ENCODE data around the gene ABHD17C. TPM values are rescaled to one million over a fixed set of nuclear protein-coding genes. Genes with fewer than 3 reads are reported as not detected.

The ABHD17C gene
- total RNA-seq, 1 donor = 15.5 TPM

DNA sequence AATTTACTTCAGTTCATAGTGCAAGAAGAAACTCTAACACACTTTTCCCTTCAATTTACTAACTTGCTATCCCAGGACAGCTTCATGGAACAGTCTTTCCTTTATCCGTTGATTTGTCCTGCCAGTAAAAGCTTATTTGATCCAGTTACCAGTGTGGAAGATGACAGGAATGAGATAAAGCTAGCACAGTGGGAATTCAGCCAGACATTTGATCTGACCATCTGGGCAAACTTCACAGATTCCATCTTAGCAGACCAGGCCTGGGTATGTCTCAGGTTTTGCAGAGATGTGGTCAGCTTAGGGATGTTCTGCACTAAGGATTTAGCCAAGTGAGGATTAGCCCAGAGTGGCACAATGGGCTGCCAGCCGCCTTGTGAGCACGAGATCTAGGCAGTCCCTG lies 103.8 kb downstream of the ABHD17C start:
- TF ChIP-seq, protein P1, sequence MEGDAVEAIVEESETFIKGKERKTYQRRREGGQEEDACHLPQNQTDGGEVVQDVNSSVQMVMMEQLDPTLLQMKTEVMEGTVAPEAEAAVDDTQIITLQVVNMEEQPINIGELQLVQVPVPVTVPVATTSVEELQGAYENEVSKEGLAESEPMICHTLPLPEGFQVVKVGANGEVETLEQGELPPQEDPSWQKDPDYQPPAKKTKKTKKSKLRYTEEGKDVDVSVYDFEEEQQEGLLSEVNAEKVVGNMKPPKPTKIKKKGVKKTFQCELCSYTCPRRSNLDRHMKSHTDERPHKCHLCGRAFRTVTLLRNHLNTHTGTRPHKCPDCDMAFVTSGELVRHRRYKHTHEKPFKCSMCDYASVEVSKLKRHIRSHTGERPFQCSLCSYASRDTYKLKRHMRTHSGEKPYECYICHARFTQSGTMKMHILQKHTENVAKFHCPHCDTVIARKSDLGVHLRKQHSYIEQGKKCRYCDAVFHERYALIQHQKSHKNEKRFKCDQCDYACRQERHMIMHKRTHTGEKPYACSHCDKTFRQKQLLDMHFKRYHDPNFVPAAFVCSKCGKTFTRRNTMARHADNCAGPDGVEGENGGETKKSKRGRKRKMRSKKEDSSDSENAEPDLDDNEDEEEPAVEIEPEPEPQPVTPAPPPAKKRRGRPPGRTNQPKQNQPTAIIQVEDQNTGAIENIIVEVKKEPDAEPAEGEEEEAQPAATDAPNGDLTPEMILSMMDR (IDR thresholded peaks at IDR 0.05; ENCODE audit: insufficient read depth, low read length) = no peak
- DNase-seq (ENCODE audit: low read depth) = no peak
- no peak overlapping the region for H3K4me3 ChIP-seq (ENCODE audit: low read depth, low read length)

DNA sequence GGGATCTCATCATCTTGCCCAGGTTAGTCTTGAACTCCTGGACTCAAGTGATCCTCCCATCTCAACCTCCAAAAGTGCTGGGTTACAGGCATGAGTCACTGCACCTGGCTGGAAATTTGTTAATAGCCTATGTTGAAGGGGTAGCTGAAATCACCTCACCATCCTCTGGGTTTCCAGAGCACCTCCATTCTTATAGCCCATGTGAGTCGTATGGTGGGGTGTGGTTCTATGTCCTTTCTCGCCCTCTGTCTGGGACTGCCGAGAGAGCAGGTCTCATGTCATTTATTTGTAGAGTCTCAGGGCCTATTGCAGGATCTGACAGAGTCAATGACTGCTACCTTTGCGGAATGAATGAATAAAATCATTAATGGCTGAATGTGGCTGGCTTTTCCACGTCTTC lies 105.0 kb downstream of the ABHD17C start:
- H3K4me3 ChIP-seq (ENCODE audit: low read depth, low read length) = no peak overlapping the region
- TF ChIP-seq, protein P1 (IDR thresholded peaks at IDR 0.05; ENCODE audit: insufficient read depth, low read length) = no peak
- no peak for DNase-seq (ENCODE audit: low read depth)

DNA sequence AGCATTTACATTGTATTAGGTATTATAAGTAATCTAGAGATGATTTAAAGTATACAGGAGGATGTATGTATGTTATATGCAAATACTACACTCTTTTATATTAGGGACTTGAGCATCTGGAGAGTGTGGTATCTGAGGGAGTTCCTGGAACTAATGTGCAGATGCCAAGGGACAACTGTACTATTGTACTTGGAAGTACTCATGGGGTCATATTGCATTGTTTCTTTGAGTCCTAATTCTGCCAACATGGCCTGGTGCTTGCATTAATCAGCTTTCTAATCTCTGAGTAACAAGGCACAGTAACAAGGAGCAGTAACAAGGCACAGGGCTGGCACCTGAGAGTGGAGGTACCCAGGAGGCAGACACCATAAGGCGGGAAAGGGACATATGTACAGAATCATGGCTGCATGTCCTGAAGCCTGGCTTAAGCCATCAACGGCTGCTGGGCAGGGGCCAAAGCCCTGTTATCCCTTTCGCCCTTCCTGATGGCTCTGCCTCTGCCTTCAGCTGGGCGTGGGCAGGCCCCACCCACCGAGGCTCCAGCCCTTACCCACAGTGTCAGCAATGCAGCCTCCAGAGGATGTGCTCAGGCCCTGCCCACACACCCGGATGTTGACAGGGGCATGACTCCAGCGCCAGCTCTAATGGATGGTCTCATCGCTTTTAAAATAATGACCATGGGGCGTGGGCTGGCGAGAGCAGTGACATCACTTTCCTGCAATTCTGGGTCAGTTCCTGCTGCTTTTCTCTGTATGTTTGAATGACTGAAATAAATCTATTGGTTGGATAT lies 107.0 kb downstream of the ABHD17C start:
- DNase-seq (ENCODE audit: low read depth) = no peak
- no peak overlapping the region for H3K4me3 ChIP-seq (ENCODE audit: low read depth, low read length)
- TF ChIP-seq, protein P1 (IDR thresholded peaks at IDR 0.05; ENCODE audit: insufficient read depth, low read length) = no peak

DNA sequence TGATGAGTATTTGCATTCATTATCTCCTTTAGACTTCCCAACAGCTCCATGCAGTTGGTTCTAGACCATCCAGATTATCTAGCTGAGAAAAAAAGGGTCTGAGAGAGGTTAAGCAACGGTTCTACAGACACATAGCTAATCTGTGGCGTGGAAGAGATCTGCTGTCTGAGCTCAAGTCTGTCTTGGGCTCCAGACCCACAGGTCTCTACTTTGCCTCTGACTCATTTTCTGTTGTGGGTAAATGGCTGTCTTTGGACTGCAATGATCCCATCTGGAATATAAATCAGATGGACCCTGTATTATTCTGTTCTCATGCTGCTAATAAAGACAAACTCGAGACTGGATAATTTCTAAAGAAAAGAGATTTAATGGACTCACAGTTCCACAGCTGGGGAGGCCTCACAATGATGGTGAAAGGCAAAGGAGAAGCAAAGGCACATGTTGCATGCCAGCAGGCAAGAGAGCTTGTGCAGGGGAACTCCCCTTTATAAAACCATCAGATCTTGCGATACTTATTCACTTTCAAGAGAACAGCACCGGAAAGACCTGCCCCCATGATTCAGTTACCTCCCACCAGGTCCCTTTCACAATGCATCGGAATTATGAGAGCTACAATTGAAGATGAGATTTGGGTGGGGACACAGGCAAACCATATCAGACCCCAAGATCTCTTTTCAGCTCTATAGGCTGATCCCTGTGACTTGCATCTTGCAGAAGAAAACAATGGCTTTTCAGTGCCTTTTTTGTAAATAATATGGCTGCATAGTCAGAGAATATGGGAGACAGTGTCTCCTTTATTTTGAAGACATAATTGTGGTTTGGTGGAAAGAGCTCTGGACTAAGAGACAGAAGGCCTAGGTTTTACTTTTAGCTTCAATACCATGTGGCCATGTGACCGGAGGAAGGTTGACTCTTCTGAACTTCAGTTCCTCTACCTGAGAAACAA lies 108.7 kb downstream of the ABHD17C start:
- TF ChIP-seq, protein P1 (IDR thresholded peaks at IDR 0.05; ENCODE audit: insufficient read depth, low read length) = no peak
- no peak for DNase-seq (ENCODE audit: low read depth)

DNA sequence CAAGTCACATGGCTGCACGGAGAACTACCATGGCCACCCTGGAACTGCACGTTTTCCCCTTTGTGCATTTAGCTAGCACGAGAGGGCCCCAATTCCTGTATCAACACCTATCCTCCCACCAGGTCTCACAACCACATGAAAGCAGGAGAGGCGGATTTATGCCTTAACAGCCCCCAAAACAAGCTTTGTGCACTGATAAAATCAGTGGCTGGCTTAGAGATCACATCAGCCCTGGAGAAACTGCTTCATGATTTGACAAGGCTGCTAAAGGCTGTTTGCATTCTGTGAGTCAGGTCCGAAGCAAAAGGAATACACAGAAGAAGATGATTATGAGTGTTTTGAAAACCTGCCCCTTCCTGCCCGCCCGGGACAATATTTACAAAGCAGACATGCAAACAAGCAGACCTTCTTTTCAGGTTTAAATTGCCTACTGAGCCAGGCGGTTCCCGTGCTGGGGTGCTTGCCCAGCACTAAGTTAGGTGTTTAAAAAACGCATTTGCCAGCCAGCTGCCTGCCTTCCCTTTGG lies 109.9 kb downstream of the ABHD17C start:
- TF ChIP-seq, protein P1 (IDR thresholded peaks at IDR 0.05; ENCODE audit: insufficient read depth, low read length) = no peak

More for the DNA sequence above, 108.7 kb downstream of the ABHD17C start:
- no peak overlapping the region for H3K4me3 ChIP-seq (ENCODE audit: low read depth, low read length)

More for the DNA sequence above, 109.9 kb downstream of the ABHD17C start:
- H3K4me3 ChIP-seq (ENCODE audit: low read depth, low read length) = no peak overlapping the region
- DNase-seq (ENCODE audit: low read depth) = no peak

Small RNA genes within 50 kb of the gene (small RNA-seq; reads per million reads assigned to genes)
- gene RNU6-380P = not detected

Other genes with a start within 250 kb of the ABHD17C start
- 225 and 249 TPM in 2 replicates for gene CEMIP, start 84.1 kb downstream of the ABHD17C start, total RNA-seq (ENCODE audit: low replicate concordance)